GM06990 (cell line): ENCODE data around the gene PARP4.
A peak's percentile ranks its signal among the peaks of the same experiment; 100 is the strongest.
"Not testable (repeated sequence)": the region's sequence is repeated elsewhere in the genome, so short reads cannot be mapped to it uniquely, and the experiment has no call there.

Experiments
- DNase-seq: peaks from one replicate; pipeline ENCODE4 v3.0.0-alpha.2; 2011; ENCODE audit not compliant: insufficient read length; ENCODE audit errors: extremely low read depth
- H3K27me3 ChIP-seq: replicated peaks from 2 replicates; pipeline ENCODE4 v1.6.0; 2011; ENCODE audit warnings: low read length; ENCODE audit not compliant: control insufficient read depth, insufficient read depth
- H3K36me3 ChIP-seq: 2 replicates; pipeline ENCODE4 v1.5.1; 2011; ENCODE audit warnings: low read length; ENCODE audit not compliant: control insufficient read depth, insufficient read depth
- H3K4me3 ChIP-seq: replicated peaks from 2 replicates; pipeline ENCODE4 v1.5.1; 2011; ENCODE audit warnings: low read depth, mild to moderate bottlenecking, control low read depth, low read length
- TF ChIP-seq, protein P1 (sequence below): IDR thresholded peaks from 2 replicates; pipeline ENCODE4 v1.5.1; 2011; ENCODE audit warnings: low read length, control low read depth, mild to moderate bottlenecking, inconsistent platforms; ENCODE audit not compliant: insufficient read depth, poor library complexity, severe bottlenecking

PARP4 gene

DNA sequence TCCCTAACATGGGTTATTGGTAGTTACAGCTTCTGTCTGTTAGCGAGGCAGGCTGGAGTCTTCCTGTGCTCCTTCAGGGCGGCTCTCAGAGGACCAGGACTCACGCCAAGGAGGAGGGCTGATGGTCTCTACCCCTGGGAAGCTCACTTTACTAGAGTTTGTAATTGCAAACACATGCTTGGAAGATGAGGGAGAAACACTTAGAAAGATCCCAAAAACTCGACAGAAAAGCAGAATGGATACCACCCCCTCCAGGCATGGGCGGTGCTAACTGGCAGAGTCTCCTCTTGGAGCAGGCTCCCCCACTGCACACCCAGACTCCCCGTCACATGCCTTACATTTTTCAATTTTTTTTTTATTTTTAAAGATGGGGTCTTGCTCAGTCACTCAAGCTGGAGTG lies 62.0 kb downstream of the PARP4 start:
- H3K36me3 ChIP-seq: peaks cover 25% of the 10 kb centered on the region
- no peaks in the 10 kb centered on the region for H3K27me3 ChIP-seq
- no peak for DNase-seq
- no peak overlapping the region for H3K4me3 ChIP-seq
- TF ChIP-seq, protein P1, sequence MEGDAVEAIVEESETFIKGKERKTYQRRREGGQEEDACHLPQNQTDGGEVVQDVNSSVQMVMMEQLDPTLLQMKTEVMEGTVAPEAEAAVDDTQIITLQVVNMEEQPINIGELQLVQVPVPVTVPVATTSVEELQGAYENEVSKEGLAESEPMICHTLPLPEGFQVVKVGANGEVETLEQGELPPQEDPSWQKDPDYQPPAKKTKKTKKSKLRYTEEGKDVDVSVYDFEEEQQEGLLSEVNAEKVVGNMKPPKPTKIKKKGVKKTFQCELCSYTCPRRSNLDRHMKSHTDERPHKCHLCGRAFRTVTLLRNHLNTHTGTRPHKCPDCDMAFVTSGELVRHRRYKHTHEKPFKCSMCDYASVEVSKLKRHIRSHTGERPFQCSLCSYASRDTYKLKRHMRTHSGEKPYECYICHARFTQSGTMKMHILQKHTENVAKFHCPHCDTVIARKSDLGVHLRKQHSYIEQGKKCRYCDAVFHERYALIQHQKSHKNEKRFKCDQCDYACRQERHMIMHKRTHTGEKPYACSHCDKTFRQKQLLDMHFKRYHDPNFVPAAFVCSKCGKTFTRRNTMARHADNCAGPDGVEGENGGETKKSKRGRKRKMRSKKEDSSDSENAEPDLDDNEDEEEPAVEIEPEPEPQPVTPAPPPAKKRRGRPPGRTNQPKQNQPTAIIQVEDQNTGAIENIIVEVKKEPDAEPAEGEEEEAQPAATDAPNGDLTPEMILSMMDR: no peak

GRCh38 chr13:24444851-24445250 lies 67.7 kb downstream of the PARP4 start:
- not testable (repeated sequence) for DNase-seq, H3K4me3 ChIP-seq, H3K36me3 ChIP-seq

GRCh38 chr13:24443366-24443765 lies 69.2 kb downstream of the PARP4 start:
- DNase-seq: no peak
- Histone ChIP-seq H3K27me3 (no peaks in the 10 kb centered on the region), H3K4me3 (no peak overlapping the region), H3K36me3 (peaks cover 2% of the 10 kb centered on the region)
- TF ChIP-seq, protein P1: no peak

More at GRCh38 chr13:24444851-24445250, 67.7 kb downstream of the PARP4 start:
- H3K27me3 ChIP-seq: not testable (repeated sequence)

DNA sequence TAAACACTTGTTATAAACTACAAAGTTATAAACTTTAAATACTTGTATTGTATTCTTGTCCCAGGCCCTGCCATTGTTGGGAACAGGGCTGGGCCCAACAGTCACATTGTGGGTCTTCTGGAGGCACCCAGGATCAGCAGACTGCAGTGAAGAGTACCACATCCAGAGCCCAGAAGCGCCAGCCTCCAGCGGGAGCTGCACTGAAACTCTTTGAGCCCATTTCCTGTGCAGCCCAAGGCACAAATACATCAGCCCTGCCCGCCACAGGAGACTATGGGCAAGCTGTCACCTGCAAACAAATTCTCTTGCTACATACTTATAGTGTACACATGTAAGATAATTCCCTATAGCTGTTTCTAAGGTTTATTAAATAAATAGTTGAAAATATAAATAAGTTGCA lies 86.5 kb downstream of the PARP4 start:
- H3K36me3 ChIP-seq, DNase-seq, H3K27me3 ChIP-seq, H3K4me3 ChIP-seq: not testable (repeated sequence)

- H3K36me3 ChIP-seq, DNase-seq: not testable (repeated sequence)
Observed at GRCh38 chr13:24419668-24420067, 92.9 kb downstream of the PARP4 start.

DNA sequence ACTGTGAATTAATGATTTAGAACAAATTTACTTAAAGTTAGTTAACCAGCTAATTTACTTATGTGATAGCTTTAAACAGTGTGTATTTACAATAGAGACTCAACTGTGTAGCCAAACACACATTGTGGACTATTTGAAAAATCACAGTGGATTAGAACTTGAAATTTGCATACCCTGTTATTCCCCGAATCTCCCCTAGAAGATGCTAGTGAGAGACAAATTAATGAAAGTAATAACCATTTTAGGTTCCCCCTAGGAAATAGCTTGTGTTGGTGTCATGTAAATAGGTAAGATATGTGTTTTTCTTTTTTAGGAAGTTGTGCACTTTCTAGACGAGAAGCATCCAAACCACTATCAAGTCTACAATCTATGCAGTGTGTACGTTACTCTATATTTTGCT lies 104.7 kb downstream of the PARP4 start:
- no peak for DNase-seq
- Histone ChIP-seq H3K27me3 (no peaks in the 10 kb centered on the region), H3K4me3 (no peak overlapping the region), H3K36me3 (no peaks in the 10 kb centered on the region)
- TF ChIP-seq, protein P1: peak; percentile 36

More at GRCh38 chr13:24419668-24420067, 92.9 kb downstream of the PARP4 start:
- H3K4me3 ChIP-seq, H3K27me3 ChIP-seq: not testable (repeated sequence)

DNA sequence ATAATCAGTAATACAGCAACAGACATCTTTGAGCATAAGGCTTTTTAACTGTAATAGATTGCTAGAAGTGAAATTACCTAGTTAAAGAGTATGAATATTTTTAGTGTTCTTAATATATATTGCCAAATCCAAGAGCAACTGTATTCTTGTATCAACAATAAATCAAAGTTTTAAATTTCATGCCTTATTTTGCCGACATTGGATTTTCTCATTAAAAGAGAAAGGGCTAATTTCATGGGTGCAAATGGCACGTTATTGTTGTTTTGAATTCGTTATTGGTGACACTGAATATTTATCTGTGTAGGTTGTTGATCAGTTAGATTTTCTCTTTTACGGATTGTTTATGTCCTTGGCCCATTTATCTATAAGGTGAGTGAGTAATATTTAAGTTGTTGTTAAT lies 106.1 kb downstream of the PARP4 start:
- TF ChIP-seq, protein P1: no peak
- H3K4me3 ChIP-seq: no peak overlapping the region
- H3K27me3 ChIP-seq: no peaks in the 10 kb centered on the region
- H3K36me3 ChIP-seq: no peaks in the 10 kb centered on the region
- DNase-seq: no peak
